Neutrophil (primary cell): ENCODE results near the gene CDK1.

ENCODE experiments used
- H3K27ac ChIP-seq: fragments of 200-600 bp; sonication (generic); 2 replicates; pipeline ENCODE4 v1.5.1; 2016; ENCODE audit warnings: mild to moderate bottlenecking, moderate library complexity
- H3K27me3 ChIP-seq: fragments of 200-600 bp; sonication (generic); 2 replicates; pipeline ENCODE4 v1.6.0; 2016; ENCODE audit warnings: mild to moderate bottlenecking
- H3K36me3 ChIP-seq: fragments of 200-600 bp; sonication (generic); 2 replicates; pipeline ENCODE4 v1.5.1; 2017
- H3K4me1 ChIP-seq, 2 experiments: fragments of 200-600 bp in 1 of 2; sonication (generic) in 1 of 2; 1 replicate in 1 of 2; 2 replicates in 1 of 2; pipeline versions ENCODE4 v1.5.1 to v1.6.1; 2013 to 2016; ENCODE audit warnings: low read depth in 1 of 2, low read length in 1 of 2, mild to moderate bottlenecking in 1 of 2, moderate library complexity in 1 of 2; ENCODE audit not compliant: control insufficient read depth in 1 of 2, insufficient read depth in 1 of 2
- H3K4me3 ChIP-seq, 2 experiments: fragments of 200-600 bp in 1 of 2; sonication (generic) in 1 of 2; 1 replicate in 1 of 2; 2 replicates in 1 of 2; pipeline ENCODE4 v1.5.1; 2013 to 2016; ENCODE audit warnings: low read depth in 1 of 2, low read length in 1 of 2, mild to moderate bottlenecking in 1 of 2, moderate library complexity in 1 of 2
- H3K9me3 ChIP-seq: fragments of 200-600 bp; sonication (generic); 2 replicates; pipeline ENCODE4 v1.5.1; 2016
- CTCF ChIP-seq: fragments of 200-600 bp; sonication (generic); IDR thresholded peaks from 2 replicates; pipeline ENCODE4 v1.5.1; 2016; ENCODE audit warnings: antibody characterized with exemption

CDK1 gene

DNA sequence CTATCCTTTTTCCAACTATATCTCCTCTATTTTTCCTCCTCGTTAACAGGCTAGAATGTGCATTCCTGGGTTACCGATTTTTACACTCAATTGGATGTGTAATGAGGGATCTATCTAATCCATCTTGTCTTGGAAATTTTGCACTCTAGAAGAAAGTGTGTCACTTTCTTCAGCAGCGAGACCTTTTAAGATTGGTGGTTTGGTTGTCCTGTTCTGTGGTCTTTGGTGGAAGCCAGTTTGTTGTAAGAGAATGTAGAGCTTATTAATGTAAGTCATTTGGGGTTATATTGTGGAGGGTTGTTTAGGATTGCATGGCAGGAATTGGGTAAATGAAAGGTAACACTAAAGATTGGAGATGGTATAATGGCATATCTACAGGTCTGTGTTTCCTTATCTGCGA is 16.7 kb downstream of the CDK1 start:
- no peak for TF ChIP-seq CTCF
- Histone ChIP-seq H3K36me3 (peaks cover 63% of the 10 kb centered on the region), H3K4me3 (no peak overlapping the region), H3K27me3 (no peaks in the 10 kb centered on the region), H3K4me1 (no peaks in the 10 kb centered on the region), H3K27ac (no peak overlapping the region), H3K9me3 (no peaks in the 10 kb centered on the region)

DNA sequence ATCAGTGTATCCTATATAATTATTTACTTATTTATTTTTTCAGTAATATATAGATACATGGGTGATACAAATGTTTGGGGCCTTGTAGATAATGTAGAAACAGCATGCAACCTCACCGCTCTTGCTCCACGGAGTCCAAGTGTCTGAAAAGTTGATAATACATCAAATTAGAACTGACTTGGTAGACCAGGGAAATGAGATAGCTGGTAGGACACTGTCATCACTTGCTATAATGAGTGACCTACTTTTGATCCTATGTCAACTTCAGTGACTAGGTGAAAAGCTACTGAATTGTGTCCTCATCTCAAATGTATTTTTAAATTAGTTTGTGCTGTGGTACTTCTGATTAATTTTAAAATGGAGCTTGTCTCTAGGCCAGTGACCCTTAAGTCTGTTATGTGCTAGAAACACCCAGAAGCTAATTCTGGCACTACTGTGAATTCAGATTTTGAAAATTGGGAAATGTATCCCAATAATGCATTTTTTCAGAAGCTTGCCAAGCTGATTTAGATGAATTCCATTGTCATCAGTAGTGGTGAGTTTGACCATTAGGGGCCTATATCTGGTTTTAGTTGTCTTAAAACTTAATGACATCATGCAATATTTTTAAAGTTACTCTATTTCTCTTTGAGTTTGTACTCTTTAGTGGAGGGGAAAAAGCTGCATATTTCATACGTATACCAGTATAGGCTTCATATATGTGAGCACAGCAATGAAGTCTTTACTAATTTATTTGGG is 17.4 kb downstream of the CDK1 start:
- H3K4me3 ChIP-seq, result no peak overlapping the region
- H3K9me3 ChIP-seq, result no peaks in the 10 kb centered on the region
- H3K36me3 ChIP-seq, result peaks cover 56% of the 10 kb centered on the region
- H3K27me3 ChIP-seq, result no peaks in the 10 kb centered on the region
- no peak for TF ChIP-seq CTCF
- no peaks in the 10 kb centered on the region for H3K4me1 ChIP-seq
- H3K27ac ChIP-seq, result no peak overlapping the region

DNA sequence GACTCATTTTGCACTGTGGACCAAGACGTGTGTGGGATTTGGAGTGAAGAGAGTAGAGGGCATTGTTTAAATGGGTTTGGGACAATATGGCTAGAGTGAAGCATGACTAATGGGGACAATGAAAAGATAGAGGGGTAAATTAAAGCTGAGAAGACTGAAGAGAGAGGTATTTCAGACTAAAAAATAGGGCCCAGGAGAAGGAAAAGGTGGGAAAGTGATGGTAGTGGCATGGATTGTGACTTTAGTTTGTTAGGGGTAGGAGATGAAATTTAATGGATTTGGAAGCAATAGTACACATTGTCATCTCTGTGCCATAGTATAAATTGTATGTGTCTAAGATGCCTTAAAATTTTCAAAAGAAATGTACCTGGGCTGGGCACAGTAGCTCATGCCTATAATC is 18.2 kb downstream of the CDK1 start:
- Histone ChIP-seq H3K36me3 (peaks cover 52% of the 10 kb centered on the region), H3K9me3 (no peaks in the 10 kb centered on the region), H3K27ac (no peak overlapping the region), H3K4me1 (no peaks in the 10 kb centered on the region), H3K4me3 (no peak overlapping the region), H3K27me3 (no peaks in the 10 kb centered on the region)
- TF ChIP-seq CTCF, result no peak

DNA sequence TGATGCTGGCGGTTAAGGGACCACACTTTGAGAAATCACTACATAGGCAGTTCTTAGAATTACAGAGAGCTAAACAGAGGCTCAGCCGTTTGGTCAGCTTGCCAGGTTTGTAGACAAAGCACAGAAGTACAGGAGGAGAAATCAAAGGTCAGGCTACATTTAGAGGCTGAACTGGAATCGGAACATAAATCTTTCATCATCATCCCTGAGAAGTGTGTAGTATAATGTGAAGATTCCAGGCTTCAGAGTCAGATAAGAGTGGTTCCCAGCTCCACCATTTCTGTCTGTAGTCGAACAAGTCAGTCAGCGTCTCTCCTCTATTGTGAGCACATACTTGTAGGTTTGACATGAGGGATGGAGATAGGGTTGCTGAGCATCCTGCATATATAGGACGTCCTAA is 18.9 kb downstream of the CDK1 start:
- Histone ChIP-seq H3K4me1 (no peaks in the 10 kb centered on the region), H3K9me3 (no peaks in the 10 kb centered on the region), H3K36me3 (peaks cover 45% of the 10 kb centered on the region), H3K4me3 (no peak overlapping the region), H3K27me3 (no peaks in the 10 kb centered on the region), H3K27ac (no peak overlapping the region)
- no peak for TF ChIP-seq CTCF

- H3K4me3 ChIP-seq, result no peak overlapping the region
- H3K4me1 ChIP-seq, result no peaks in the 10 kb centered on the region
- no peak for TF ChIP-seq CTCF
- no peaks in the 10 kb centered on the region for H3K9me3 ChIP-seq
- H3K27me3 ChIP-seq, result no peaks in the 10 kb centered on the region
- peaks cover 37% of the 10 kb centered on the region for H3K36me3 ChIP-seq
- H3K27ac ChIP-seq, result no peak overlapping the region
These were observed 19.8 kb downstream of the CDK1 start for GRCh38 chr10:60798031-60798430.
